HEK293 (cell line): ENCODE data around the gene HESX1.

Experiments used
- CTCF ChIA-PET: fragments of 350-600 bp; formaldehyde crosslinking; extraction: SDS; loops from one replicate; lab custom pipeline; 2021; ENCODE audit warnings: antibody characterized with exemption; lab: Yijun Ruan, JAX
- POLR2A ChIA-PET: fragments of 300-600 bp; formaldehyde crosslinking; extraction: SDS; loops from one replicate; lab custom pipeline; 2020; ENCODE audit warnings: antibody characterized with exemption, inconsistent platforms; lab: Yijun Ruan, JAX
- H3K27ac ChIP-seq: fragments of 200-500 bp; sonication (Bioruptor generic); 2 replicates; pipeline ENCODE4 v1.5.1; 2014; ENCODE audit warnings: low read depth, low read length, control low read depth, inconsistent platforms; ENCODE audit errors: extremely low read depth
- H3K36me3 ChIP-seq, 2 experiments: fragments of 200-500 bp in 1 of 2; sonication (Bioruptor generic) in 1 of 2; 1 replicate in 1 of 2; 2 replicates in 1 of 2; pipeline ENCODE4 v1.5.1; 2014 to 2017; ENCODE audit warnings: inconsistent platforms in 2 of 2, low read length in 2 of 2; ENCODE audit not compliant: control insufficient read depth in 2 of 2, insufficient read depth in 1 of 2
- H3K4me1 ChIP-seq: fragments of 200-500 bp; sonication (Bioruptor generic); 2 replicates; pipeline ENCODE4 v1.5.1; 2014; ENCODE audit warnings: mild to moderate bottlenecking, low read length, inconsistent platforms; ENCODE audit not compliant: control insufficient read depth, insufficient read depth
- H3K4me3 ChIP-seq: 2 replicates; pipeline ENCODE4 v1.5.1; 2011; ENCODE audit warnings: low read depth, mild to moderate bottlenecking, control low read depth, low read length, moderate library complexity
- H3K9me3 ChIP-seq: fragments of 200-500 bp; sonication (Bioruptor generic); 2 replicates; pipeline ENCODE4 v1.5.1; 2014; ENCODE audit warnings: low read depth, low read length, inconsistent platforms; ENCODE audit not compliant: control insufficient read depth, insufficient read depth
- CTCF ChIP-seq: fragments of 450-650 bp; formaldehyde crosslinking; IDR thresholded peaks from 2 replicates; pipeline ENCODE4 v1.5.1; 2016; ENCODE audit warnings: missing biosample characterization, missing genetic modification characterization
- MYNN ChIP-seq: fragments of 450-650 bp; formaldehyde crosslinking; IDR thresholded peaks from 2 replicates; pipeline ENCODE4 v1.5.1; 2016; ENCODE audit warnings: missing biosample characterization, missing genetic modification characterization, borderline replicate concordance
- SCRT1 ChIP-seq: fragments of 450-650 bp; formaldehyde crosslinking; IDR thresholded peaks from 2 replicates; pipeline ENCODE4 v1.5.1; 2016; ENCODE audit warnings: missing biosample characterization, missing genetic modification characterization, borderline replicate concordance
- SCRT2 ChIP-seq: fragments of 450-650 bp; formaldehyde crosslinking; IDR thresholded peaks from 2 replicates; pipeline ENCODE4 v1.5.1; 2016; ENCODE audit warnings: missing biosample characterization, missing genetic modification characterization
- ZBTB17 ChIP-seq: fragments of 450-650 bp; formaldehyde crosslinking; IDR thresholded peaks from 2 replicates; pipeline ENCODE4 v1.5.1; 2016; ENCODE audit warnings: missing biosample characterization, missing genetic modification characterization
- ZBTB8A ChIP-seq: fragments of 450-650 bp; formaldehyde crosslinking; IDR thresholded peaks from 2 replicates; pipeline ENCODE4 v1.5.1; 2016; ENCODE audit warnings: missing biosample characterization, missing genetic modification characterization
- ZEB2 ChIP-seq: fragments of 450-650 bp; formaldehyde crosslinking; IDR thresholded peaks from 2 replicates; pipeline ENCODE4 v1.5.1; 2016; ENCODE audit warnings: missing biosample characterization, missing genetic modification characterization
- ZFHX2 ChIP-seq: fragments of 450-650 bp; formaldehyde crosslinking; conservative IDR thresholded peaks from 2 replicates; pipeline ENCODE4 v1.5.1; 2016; ENCODE audit warnings: missing biosample characterization, missing genetic modification characterization
- ZNF146 ChIP-seq: fragments of 450-650 bp; formaldehyde crosslinking; IDR thresholded peaks from 2 replicates; pipeline ENCODE4 v1.5.1; 2016; ENCODE audit warnings: missing biosample characterization, missing genetic modification characterization
- ZNF157 ChIP-seq: fragments of 450-650 bp; formaldehyde crosslinking; IDR thresholded peaks from 2 replicates; pipeline ENCODE4 v1.5.1; 2016; ENCODE audit warnings: missing biosample characterization, missing genetic modification characterization
- ZNF221 ChIP-seq: fragments of 450-650 bp; formaldehyde crosslinking; IDR thresholded peaks from 2 replicates; pipeline ENCODE4 v1.5.1; 2017; ENCODE audit warnings: missing biosample characterization, missing genetic modification characterization, borderline replicate concordance
- ZNF24 ChIP-seq: fragments of 450-650 bp; formaldehyde crosslinking; IDR thresholded peaks from 2 replicates; pipeline ENCODE4 v1.5.1; 2016; ENCODE audit warnings: missing biosample characterization, missing genetic modification characterization
- ZNF324 ChIP-seq: fragments of 450-650 bp; formaldehyde crosslinking; IDR thresholded peaks from 2 replicates; pipeline ENCODE4 v1.5.1; 2016; ENCODE audit warnings: missing biosample characterization, missing genetic modification characterization
- ZNF335 ChIP-seq: fragments of 450-650 bp; formaldehyde crosslinking; conservative IDR thresholded peaks from 2 replicates; pipeline ENCODE4 v1.5.1; 2016; ENCODE audit warnings: missing biosample characterization, missing genetic modification characterization
- ZNF600 ChIP-seq: fragments of 450-650 bp; formaldehyde crosslinking; IDR thresholded peaks from 2 replicates; pipeline ENCODE4 v1.5.1; 2016; ENCODE audit warnings: missing biosample characterization, missing genetic modification characterization
- ZNF658 ChIP-seq: fragments of 450-650 bp; formaldehyde crosslinking; IDR thresholded peaks from 2 replicates; pipeline ENCODE4; 2016; ENCODE audit warnings: missing biosample characterization, missing genetic modification characterization
- ZNF670 ChIP-seq: fragments of 450-650 bp; formaldehyde crosslinking; IDR thresholded peaks from 2 replicates; pipeline ENCODE4 v1.5.1; 2016; ENCODE audit warnings: missing biosample characterization, missing genetic modification characterization, low read depth
- ZNF677 ChIP-seq: fragments of 450-650 bp; IDR thresholded peaks from 2 replicates; pipeline ENCODE4 v1.5.0; 2018; ENCODE audit warnings: missing biosample characterization, mild to moderate bottlenecking, missing genetic modification characterization, moderate library complexity
- ZNF791 ChIP-seq: fragments of 450-650 bp; formaldehyde crosslinking; IDR thresholded peaks from 2 replicates; pipeline ENCODE4 v1.5.1; 2016; ENCODE audit warnings: missing biosample characterization, missing genetic modification characterization
- ZSCAN5A ChIP-seq: fragments of 450-650 bp; formaldehyde crosslinking; IDR thresholded peaks from 2 replicates; pipeline ENCODE4 v1.5.1; 2016; ENCODE audit warnings: missing biosample characterization, missing genetic modification characterization
- TF ChIP-seq, protein P1 (sequence below): fragments of 450-650 bp; formaldehyde crosslinking; IDR thresholded peaks from 2 replicates; pipeline ENCODE4 v1.5.1; 2016; ENCODE audit warnings: missing biosample characterization, missing genetic modification characterization
- TF ChIP-seq, protein P2 (sequence below): fragments of 450-650 bp; formaldehyde crosslinking; IDR thresholded peaks from 2 replicates; pipeline ENCODE4 v1.5.1; 2017; ENCODE audit warnings: missing biosample characterization, missing genetic modification characterization
- TF ChIP-seq, protein P3 (sequence below): fragments of 450-650 bp; formaldehyde crosslinking; IDR thresholded peaks from 2 replicates; pipeline ENCODE4; 2016; ENCODE audit warnings: missing biosample characterization, missing genetic modification characterization
- TF ChIP-seq, protein P4 (sequence below): sonication (generic); formaldehyde crosslinking; IDR thresholded peaks from 2 replicates; pipeline ENCODE4 v1.8.1; 2022; ENCODE audit warnings: mild to moderate bottlenecking, moderate library complexity, missing genetic modification reagents

The HESX1 gene

GRCh38 chr3:57230006-57230405, 30.2 kb upstream of the HESX1 start (continued):
- no peak for TF ChIP-seq MYNN (tag by site-specific recombination)
- TF ChIP-seq ZNF146 (tag by site-specific recombination): no peak
- TF ChIP-seq, all 188 proteins: peak for 0

DNA sequence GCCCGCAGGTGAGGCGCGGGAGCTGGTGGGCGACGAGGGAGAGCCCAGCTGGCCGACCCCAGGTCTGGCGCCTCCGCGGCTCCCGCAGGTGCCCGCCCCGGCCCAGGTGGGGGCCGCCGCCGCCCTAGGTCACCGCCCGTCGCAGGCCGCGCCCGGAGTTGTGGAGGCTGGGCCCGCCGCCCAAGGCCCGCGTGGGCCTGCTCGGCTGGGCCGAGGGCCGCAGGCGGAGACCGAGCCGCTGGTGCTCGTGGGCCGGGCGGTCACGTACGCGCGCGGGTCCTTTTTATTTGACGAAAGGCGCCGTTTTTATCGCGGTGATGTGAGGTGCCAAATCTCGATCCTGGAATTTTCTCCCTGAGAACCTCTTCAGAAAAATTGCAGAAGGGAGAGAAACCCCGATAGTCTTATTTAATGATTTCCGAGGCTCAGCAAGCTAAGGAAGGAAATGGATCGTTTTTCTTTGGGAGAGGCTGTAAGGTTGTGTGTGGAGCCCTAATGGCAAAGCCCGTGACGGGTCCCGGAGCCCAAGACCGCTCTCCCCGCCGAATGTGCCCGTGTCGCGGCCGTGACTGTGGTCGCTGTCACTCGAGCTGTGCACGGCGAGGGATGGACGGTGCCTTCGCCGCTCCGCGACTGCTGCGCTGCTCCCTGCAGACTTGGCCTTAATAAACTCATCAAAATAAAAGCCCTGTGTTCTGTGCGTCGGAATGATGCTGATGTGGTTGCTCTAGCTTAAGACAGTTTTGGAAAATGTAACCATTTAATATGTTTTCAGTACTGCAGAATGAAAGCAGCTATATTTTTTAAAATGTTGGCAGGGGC, 28.4 kb upstream of the HESX1 start:
- H3K9me3 ChIP-seq: no peaks in the 10 kb centered on the region
- ChIA-PET POLR2A (interaction anchor here (0.5 to 1.9 kb wide), 4 partner anchors 12 to 369 kb away, joined by 3 to 7 read pairs (median 4); partner anchors contain the start of gene ARF4), CTCF (interaction anchor here (1.2 kb wide), 1 partner anchor 233 kb away, joined by 4 read pairs; no protein-coding TSS in a partner anchor)
- H3K27ac ChIP-seq: peak overlapping the region; percentile 90
- H3K36me3 ChIP-seq: peaks cover 3 to 4% of the 10 kb centered on the region in 2 experiments; a peak in 2 of 3 replicates
- H3K4me1 ChIP-seq: no peaks in the 10 kb centered on the region; the same call in 1 of the 2 replicates
- H3K4me3 ChIP-seq: peak overlapping the region; percentile 88
- TF ChIP-seq, protein P1, sequence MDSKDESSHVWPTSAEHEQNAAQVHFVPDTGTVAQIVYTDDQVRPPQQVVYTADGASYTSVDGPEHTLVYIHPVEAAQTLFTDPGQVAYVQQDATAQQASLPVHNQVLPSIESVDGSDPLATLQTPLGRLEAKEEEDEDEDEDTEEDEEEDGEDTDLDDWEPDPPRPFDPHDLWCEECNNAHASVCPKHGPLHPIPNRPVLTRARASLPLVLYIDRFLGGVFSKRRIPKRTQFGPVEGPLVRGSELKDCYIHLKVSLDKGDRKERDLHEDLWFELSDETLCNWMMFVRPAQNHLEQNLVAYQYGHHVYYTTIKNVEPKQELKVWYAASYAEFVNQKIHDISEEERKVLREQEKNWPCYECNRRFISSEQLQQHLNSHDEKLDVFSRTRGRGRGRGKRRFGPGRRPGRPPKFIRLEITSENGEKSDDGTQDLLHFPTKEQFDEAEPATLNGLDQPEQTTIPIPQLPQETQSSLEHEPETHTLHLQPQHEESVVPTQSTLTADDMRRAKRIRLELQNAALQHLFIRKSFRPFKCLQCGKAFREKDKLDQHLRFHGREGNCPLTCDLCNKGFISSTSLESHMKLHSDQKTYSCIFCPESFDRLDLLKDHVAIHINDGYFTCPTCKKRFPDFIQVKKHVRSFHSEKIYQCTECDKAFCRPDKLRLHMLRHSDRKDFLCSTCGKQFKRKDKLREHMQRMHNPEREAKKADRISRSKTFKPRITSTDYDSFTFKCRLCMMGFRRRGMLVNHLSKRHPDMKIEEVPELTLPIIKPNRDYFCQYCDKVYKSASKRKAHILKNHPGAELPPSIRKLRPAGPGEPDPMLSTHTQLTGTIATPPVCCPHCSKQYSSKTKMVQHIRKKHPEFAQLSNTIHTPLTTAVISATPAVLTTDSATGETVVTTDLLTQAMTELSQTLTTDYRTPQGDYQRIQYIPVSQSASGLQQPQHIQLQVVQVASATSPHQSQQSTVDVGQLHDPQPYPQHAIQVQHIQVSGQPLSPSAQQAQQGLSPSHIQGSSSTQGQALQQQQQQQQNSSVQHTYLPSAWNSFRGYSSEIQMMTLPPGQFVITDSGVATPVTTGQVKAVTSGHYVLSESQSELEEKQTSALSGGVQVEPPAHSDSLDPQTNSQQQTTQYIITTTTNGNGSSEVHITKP (tag by site-specific recombination): no peak
- TF ChIP-seq SCRT1: no peak
- no peak for TF ChIP-seq ZNF324 (tag by site-specific recombination)
- TF ChIP-seq ZNF677 (tag by site-specific recombination): no peak
- peak; percentile 67 for TF ChIP-seq ZBTB17 (tag by site-specific recombination)
- no peak for TF ChIP-seq SCRT2 (tag by site-specific recombination)
- TF ChIP-seq, protein P2, sequence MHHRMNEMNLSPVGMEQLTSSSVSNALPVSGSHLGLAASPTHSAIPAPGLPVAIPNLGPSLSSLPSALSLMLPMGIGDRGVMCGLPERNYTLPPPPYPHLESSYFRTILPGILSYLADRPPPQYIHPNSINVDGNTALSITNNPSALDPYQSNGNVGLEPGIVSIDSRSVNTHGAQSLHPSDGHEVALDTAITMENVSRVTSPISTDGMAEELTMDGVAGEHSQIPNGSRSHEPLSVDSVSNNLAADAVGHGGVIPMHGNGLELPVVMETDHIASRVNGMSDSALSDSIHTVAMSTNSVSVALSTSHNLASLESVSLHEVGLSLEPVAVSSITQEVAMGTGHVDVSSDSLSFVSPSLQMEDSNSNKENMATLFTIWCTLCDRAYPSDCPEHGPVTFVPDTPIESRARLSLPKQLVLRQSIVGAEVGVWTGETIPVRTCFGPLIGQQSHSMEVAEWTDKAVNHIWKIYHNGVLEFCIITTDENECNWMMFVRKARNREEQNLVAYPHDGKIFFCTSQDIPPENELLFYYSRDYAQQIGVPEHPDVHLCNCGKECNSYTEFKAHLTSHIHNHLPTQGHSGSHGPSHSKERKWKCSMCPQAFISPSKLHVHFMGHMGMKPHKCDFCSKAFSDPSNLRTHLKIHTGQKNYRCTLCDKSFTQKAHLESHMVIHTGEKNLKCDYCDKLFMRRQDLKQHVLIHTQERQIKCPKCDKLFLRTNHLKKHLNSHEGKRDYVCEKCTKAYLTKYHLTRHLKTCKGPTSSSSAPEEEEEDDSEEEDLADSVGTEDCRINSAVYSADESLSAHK (tag by site-specific recombination): no peak
- peak; percentile 35 for TF ChIP-seq ZNF335
- TF ChIP-seq ZEB2 (tag by site-specific recombination): peak; percentile 20; the same call in 1 of the 2 replicates
- TF ChIP-seq ZNF670 (tag by site-specific recombination): no peak
- no peak for TF ChIP-seq ZFHX2 (tag by site-specific recombination)
- no peak for TF ChIP-seq CTCF (tag by site-specific recombination)
- TF ChIP-seq ZSCAN5A (tag by site-specific recombination): no peak
- peak; percentile 62 for TF ChIP-seq ZBTB8A
- TF ChIP-seq ZNF791 (tag by site-specific recombination): no peak
- no peak for TF ChIP-seq ZNF658
- no peak for TF ChIP-seq ZNF600 (tag by site-specific recombination)
- TF ChIP-seq, protein P3, sequence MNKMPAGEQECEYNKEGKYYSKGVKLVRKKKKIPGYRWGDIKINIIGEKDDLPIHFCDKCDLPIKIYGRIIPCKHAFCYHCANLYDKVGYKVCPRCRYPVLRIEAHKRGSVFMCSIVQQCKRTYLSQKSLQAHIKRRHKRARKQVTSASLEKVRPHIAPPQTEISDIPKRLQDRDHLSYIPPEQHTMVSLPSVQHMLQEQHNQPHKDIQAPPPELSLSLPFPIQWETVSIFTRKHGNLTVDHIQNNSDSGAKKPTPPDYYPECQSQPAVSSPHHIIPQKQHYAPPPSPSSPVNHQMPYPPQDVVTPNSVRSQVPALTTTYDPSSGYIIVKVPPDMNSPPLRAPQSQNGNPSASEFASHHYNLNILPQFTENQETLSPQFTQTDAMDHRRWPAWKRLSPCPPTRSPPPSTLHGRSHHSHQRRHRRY (tag by site-specific recombination): no peak
- no peak for TF ChIP-seq ZNF157 (tag by site-specific recombination)
- no peak for TF ChIP-seq ZNF24
- TF ChIP-seq, protein P4, sequence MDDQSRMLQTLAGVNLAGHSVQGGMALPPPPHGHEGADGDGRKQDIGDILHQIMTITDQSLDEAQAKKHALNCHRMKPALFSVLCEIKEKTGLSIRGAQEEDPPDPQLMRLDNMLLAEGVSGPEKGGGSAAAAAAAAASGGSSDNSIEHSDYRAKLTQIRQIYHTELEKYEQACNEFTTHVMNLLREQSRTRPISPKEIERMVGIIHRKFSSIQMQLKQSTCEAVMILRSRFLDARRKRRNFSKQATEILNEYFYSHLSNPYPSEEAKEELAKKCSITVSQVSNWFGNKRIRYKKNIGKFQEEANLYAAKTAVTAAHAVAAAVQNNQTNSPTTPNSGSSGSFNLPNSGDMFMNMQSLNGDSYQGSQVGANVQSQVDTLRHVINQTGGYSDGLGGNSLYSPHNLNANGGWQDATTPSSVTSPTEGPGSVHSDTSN (CRISPR knock-in tag): no peak
- no peak for TF ChIP-seq ZNF221 (tag by site-specific recombination)
